B cell (primary cell): Measurements from ENCODE around the gene TEAD1. TPM values are rescaled to one million over a fixed set of nuclear protein-coding genes. Genes with fewer than 3 reads are reported as not detected.

ENCODE experiments used
- ATAC-seq: fragments of 200-7000 bp; cut with Tn5 transposase; one replicate; pipeline ENCODE4 v1.10.0; 2021; ENCODE audit warnings: low read depth, mild to moderate bottlenecking, moderate number of reproducible peaks, moderate library complexity
- CTCF ChIA-PET: fragments of 350-600 bp; sonication (Branson Sonifier 250); formaldehyde crosslinking; loops from one replicate; lab custom pipeline; 2021; ENCODE audit warnings: antibody characterized with exemption, inconsistent platforms; lab: Charles Lee
- POLR2A ChIA-PET: fragments of 350-600 bp; sonication (Branson Sonifier 250); formaldehyde crosslinking; loops from one replicate; lab custom pipeline; 2021; ENCODE audit warnings: antibody characterized with exemption; lab: Charles Lee
- DNase-seq: peaks from one replicate; pipeline ENCODE4 v3.0.0; 2013
- H2AFZ ChIP-seq: 2 replicates; pipeline ENCODE4 v1.6.1; 2012; ENCODE audit warnings: mild to moderate bottlenecking, low read depth, low read length; ENCODE audit not compliant: insufficient read depth, poor library complexity, severe bottlenecking
- H3K27ac ChIP-seq, 2 donors: 1 replicate in 1 of 2; 2 replicates in 1 of 2; pipeline ENCODE4 v1.5.1; 2012 to 2013; ENCODE audit warnings: low read length in 2 of 2, mild to moderate bottlenecking in 2 of 2, moderate library complexity in 1 of 2
- H3K27me3 ChIP-seq, 4 experiments: fragments of 200-600 bp in 1 of 4; sonication (generic) in 1 of 4; replicated peaks in 1 of 4; 1 replicate in 2 of 4; 2 replicates in 2 of 4; pipeline versions ENCODE4 v1.6.1 to v1.7.0; 2013 to 2016; ENCODE audit warnings: low read length in 3 of 4, mild to moderate bottlenecking in 2 of 4, mixed read lengths in 1 of 4, moderate library complexity in 1 of 4; ENCODE audit not compliant: insufficient read depth in 4 of 4, control insufficient read depth in 3 of 4; ENCODE audit errors: control extremely low read depth in 1 of 4
- H3K36me3 ChIP-seq, 2 experiments: replicated peaks in 1 of 2; 1 replicate in 1 of 2; 2 replicates in 1 of 2; pipeline versions ENCODE4 v1.6.1 to v1.7.1; 2013; ENCODE audit warnings: low read length in 1 of 2; ENCODE audit not compliant: insufficient read depth in 2 of 2, control insufficient read depth in 1 of 2; ENCODE audit errors: control extremely low read depth in 1 of 2, extremely low read depth in 1 of 2
- H3K4me1 ChIP-seq, 2 donors: fragments of 200-600 bp in 1 of 2; sonication (generic) in 1 of 2; 1 replicate in 1 of 2; 2 replicates in 1 of 2; pipeline versions ENCODE4 v1.5.1 to v1.6.1; 2013 to 2017; ENCODE audit warnings: low read length in 2 of 2; ENCODE audit not compliant: control insufficient read depth in 2 of 2, insufficient read depth in 2 of 2
- H3K4me2 ChIP-seq: replicated peaks from 2 replicates; pipeline ENCODE3; 2012; ENCODE audit warnings: mild to moderate bottlenecking, low read depth, low read length; ENCODE audit not compliant: poor library complexity, severe bottlenecking
- H3K4me3 ChIP-seq, 5 experiments: fragments of 200-600 bp in 1 of 5; sonication (generic) in 1 of 5; 1 replicate in 3 of 5; 2 replicates in 2 of 5; pipeline versions ENCODE4 v1.5.1 to v1.7.0; 2011 to 2016; ENCODE audit warnings: low read length in 4 of 5, mild to moderate bottlenecking in 4 of 5, low read depth in 2 of 5, control low read depth in 1 of 5, moderate library complexity in 1 of 5; ENCODE audit not compliant: insufficient read depth in 1 of 5; ENCODE audit errors: control extremely low read depth in 1 of 5, extremely low read depth in 1 of 5
- H3K79me2 ChIP-seq: fragments of 200-600 bp; sonication (generic); one replicate; pipeline ENCODE4 v1.6.0; 2016; ENCODE audit warnings: low read length; ENCODE audit not compliant: control insufficient read depth, insufficient read depth
- H3K9ac ChIP-seq: fragments of 200-600 bp; sonication (generic); 2 replicates; pipeline ENCODE4 v1.6.1; 2017; ENCODE audit warnings: mild to moderate bottlenecking, low read length, moderate library complexity
- H3K9me3 ChIP-seq, 3 donors: one replicate each; pipeline versions ENCODE4 v1.6.1 to v1.7.1; 2013; ENCODE audit warnings: low read length in 2 of 3; ENCODE audit not compliant: control insufficient read depth in 2 of 3, insufficient read depth in 1 of 3; ENCODE audit errors: control extremely low read depth in 1 of 3
- H4K20me1 ChIP-seq: 2 replicates; pipeline ENCODE4 v1.6.0; 2012; ENCODE audit warnings: mild to moderate bottlenecking, low read length; ENCODE audit not compliant: insufficient read depth, control insufficient read depth, poor library complexity, severe bottlenecking
- H3K27ac Mint-ChIP-seq: one replicate; pipeline ENCODE4 v1.8.0; 2021; ENCODE audit warnings: mixed read lengths
- H3K27me3 Mint-ChIP-seq: one replicate; pipeline ENCODE4 v1.8.0; 2021; ENCODE audit warnings: mixed read lengths
- H3K4me1 Mint-ChIP-seq: one replicate; pipeline ENCODE4 v1.8.0; 2021; ENCODE audit warnings: mixed read lengths
- H3K4me3 Mint-ChIP-seq: one replicate; pipeline ENCODE4 v1.8.0; 2021; ENCODE audit warnings: mixed read lengths
- H3K9me3 Mint-ChIP-seq: one replicate; pipeline ENCODE4 v1.8.0; 2022; ENCODE audit warnings: mixed read lengths; ENCODE audit not compliant: insufficient read depth
- CTCF ChIP-seq: fragments of 200-600 bp; IDR thresholded peaks from one replicate; pipeline ENCODE4 v1.8.0; 2022; ENCODE audit warnings: antibody characterized with exemption, mild to moderate bottlenecking
- EZH2 ChIP-seq: IDR thresholded peaks from 2 replicates; pipeline ENCODE4 v1.6.1; 2012; ENCODE audit warnings: borderline replicate concordance, low read depth, mild to moderate bottlenecking, moderate library complexity, low read length; ENCODE audit not compliant: insufficient read depth, poor library complexity, severe bottlenecking
- WGBS: methylation state at CpG from one replicate; pipeline ENCODE4 v1.1.5; 2013; ENCODE audit warnings: missing lambda C conversion rate; ENCODE audit not compliant: insufficient coverage; 5-methylcytosine and 5-hydroxymethylcytosine counted together
- intact Hi-C: fragments of 100-400 bp; cut with micrococcal nuclease; formaldehyde crosslinking; loops from one replicate; pipeline ENCODE4 v1.10.0; 2022
- polyA plus RNA-seq: library from polyadenylated mRNA; depleted of rRNA; stranded (reverse); fragments of >200 nt; gene quantifications from 2 replicates; pipeline ENCODE4 v1.2.3, GENCODE V29; 2012
- total RNA-seq, 2 donors: library from RNA; stranded (reverse); fragments of 120-200 nt in 1 of 2; gene quantifications; 1 replicate in 1 of 2; 2 replicates in 1 of 2; pipeline versions ENCODE4 v1.2.3 to v1.2.4, GENCODE V29; 2013 to 2022

Gene TEAD1
- total and polyA plus RNA-seq, 2 donors (not counting 1 experiment from before 2014, with no cell fraction given): 0.30 TPM; not detected in 1

DNA sequence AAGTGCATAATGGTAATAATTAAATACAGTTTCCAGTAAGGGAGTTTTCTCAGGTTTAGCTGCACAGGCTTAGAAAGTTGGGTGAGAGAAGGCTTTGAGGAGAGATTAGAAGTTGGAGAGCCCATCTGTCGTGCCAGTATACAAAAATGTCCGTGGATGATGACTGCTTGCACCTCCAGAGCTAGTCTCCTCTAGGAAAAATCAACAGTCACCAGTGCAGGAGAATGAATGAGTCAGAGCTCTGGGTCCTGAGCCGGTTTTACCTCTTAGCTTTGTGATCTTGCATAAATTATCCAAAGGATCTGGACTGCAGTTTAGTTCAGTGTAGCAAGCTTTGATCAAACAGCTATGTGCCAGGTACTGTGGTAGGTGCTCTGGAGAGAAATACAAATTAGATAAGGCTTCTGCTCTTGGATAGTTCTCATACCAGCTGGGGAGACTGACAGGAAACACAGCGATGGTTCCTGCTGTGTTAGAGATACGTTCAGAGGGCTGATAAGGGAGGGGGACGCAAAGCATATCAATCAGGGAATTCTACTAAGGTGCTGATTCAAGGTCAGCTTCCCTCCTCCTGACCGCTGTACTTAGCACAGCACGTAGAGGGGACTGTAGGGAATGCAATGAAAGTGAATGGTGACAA lies 125.9 kb downstream of the TEAD1 start:
- no peak overlapping the region for H3K4me3 Mint-ChIP-seq
- H3K4me3 ChIP-seq: no peak overlapping the region
- H3K4me1 ChIP-seq: no peaks in the 10 kb centered on the region
- no peak overlapping the region for H3K27ac ChIP-seq
- no peaks in the 10 kb centered on the region for H3K9me3 ChIP-seq
- H2AFZ ChIP-seq: no peak overlapping the region
- no peak overlapping the region for H3K9ac ChIP-seq
- no peaks in the 10 kb centered on the region for H3K36me3 ChIP-seq
- ChIA-PET POLR2A (no interaction called here), CTCF (no interaction called here)
- no peaks in the 10 kb centered on the region for H3K4me1 Mint-ChIP-seq
- no peaks in the 10 kb centered on the region for H4K20me1 ChIP-seq
- intact Hi-C loops: no loop called here
- TF ChIP-seq CTCF (no peak), EZH2 (no peak)
- no peak overlapping the region for H3K27ac Mint-ChIP-seq
- ATAC-seq (no peak), DNase-seq (no peak)
- H3K9me3 Mint-ChIP-seq: no peaks in the 10 kb centered on the region
- peaks cover 0 to 7% (median 0%) of the 10 kb centered on the region in 4 experiments for H3K27me3 ChIP-seq
- H3K27me3 Mint-ChIP-seq: peaks cover 32% of the 10 kb centered on the region
- WGBS: 32% methylated on average over 4 of the region's 8 CpGs
- no peaks in the 10 kb centered on the region for H3K79me2 ChIP-seq
- H3K4me2 ChIP-seq: no peak overlapping the region

- Histone ChIP-seq H3K27me3 (peaks cover 0 to 7% (median 0%) of the 10 kb centered on the region in 4 experiments), H3K4me3 (no peak overlapping the region), H3K9ac (no peak overlapping the region), H4K20me1 (no peaks in the 10 kb centered on the region), H3K9me3 (no peaks in the 10 kb centered on the region), H3K4me2 (no peak overlapping the region), H2AFZ (no peak overlapping the region), H3K79me2 (no peaks in the 10 kb centered on the region), H3K27ac (no peak overlapping the region), H3K36me3 (no peaks in the 10 kb centered on the region), H3K4me1 (no peaks in the 10 kb centered on the region)
- intact Hi-C loops: no loop called here
- H3K9me3 Mint-ChIP-seq: no peaks in the 10 kb centered on the region
- DNase-seq (no peak), ATAC-seq (no peak)
- POLR2A ChIA-PET: no interaction called here
- H3K27me3 Mint-ChIP-seq: peaks cover 32% of the 10 kb centered on the region
- H3K27ac Mint-ChIP-seq: no peak overlapping the region
- WGBS: 22% methylated on average over 1 of the region's 2 CpGs
- no peaks in the 10 kb centered on the region for H3K4me1 Mint-ChIP-seq
- CTCF ChIA-PET: interaction anchor here (0.6 kb wide), 1 partner anchor 64 kb away, joined by 3 read pairs; no protein-coding TSS in a partner anchor
- H3K4me3 Mint-ChIP-seq: no peak overlapping the region
- TF ChIP-seq CTCF (no peak), EZH2 (no peak)
Measured at GRCh38 chr11:12800871-12801270, 126.7 kb downstream of the TEAD1 start.
